EL (cell line): ENCODE results near the gene CD300LG.
"Not testable (repeated sequence)": the region's sequence is repeated elsewhere in the genome, so short reads cannot be mapped to it uniquely, and the experiment has no call there.

ENCODE experiments used
- DNase-seq: peaks from one replicate; pipeline ENCODE4 v3.0.0-alpha.2; 2016

Gene CD300LG

GRCh38 chr17:43881181-43881580 lies 34.2 kb downstream of the CD300LG start:
- no peak for DNase-seq

DNA sequence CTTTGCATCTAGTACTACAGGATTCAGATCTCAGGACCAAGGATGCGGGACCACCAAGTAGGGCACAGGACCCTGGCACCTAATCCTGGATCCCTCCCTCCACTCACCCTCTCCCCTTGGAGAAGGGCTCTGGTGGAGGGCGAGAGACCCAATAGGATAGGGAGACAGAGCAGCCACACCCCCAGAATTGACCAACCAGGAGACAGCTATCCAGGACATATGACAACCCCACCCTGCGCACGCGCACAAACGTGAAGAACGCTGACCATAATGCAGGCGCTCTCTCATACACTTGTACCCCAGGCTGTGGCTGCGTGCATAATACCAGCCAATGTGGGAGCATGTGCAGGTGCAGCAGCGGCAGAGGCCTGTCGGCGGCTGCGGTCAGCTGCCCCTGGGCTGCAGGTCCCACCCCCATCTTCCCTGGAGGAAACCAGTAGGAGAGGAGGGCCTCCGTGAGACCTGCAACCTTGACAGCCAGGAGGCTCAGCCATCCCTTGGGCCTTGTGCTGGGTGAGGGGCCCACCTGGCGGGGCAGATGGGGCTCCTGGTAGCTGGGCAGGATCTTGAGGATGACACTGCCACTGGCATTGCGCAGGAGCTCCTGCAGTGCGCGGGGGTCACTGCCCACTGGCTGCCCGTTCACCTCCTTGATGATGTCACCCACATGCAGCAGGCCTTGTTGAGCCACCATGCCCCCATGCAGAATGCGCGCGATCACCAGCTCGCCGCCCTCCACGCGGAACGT lies 35.0 kb downstream of the CD300LG start:
- no peak for DNase-seq

DNA sequence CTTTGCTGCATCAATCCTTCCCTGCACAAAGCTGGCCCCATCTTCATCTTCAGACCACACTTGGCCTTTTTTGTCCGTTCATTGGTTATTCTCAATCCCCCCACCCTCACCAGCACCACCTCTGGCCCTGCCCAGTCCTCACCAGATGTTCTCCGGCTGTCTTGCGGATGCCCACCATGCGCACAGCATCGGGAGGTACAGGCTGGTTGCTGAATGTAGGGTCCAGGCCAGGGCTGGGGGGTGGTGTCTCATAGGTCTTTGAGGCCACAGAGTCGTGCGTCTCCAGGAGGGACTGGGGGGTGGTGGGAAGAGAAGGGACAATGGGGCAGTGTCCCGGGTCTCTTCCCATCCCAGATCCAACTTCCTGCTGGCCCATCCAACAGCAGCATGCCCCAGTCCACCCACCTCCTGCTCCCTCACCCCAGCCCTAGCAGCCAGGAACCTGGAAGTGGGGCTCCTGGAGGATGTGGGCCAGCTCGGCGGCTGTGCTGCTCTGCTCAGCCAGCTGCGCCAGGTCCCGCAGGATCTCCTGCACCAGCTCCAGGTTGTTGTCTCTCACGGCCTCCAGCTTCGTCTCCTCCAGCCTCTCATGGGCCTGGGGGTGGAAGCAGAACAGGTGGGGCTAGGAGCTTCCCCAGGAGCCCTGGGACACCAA lies 35.9 kb downstream of the CD300LG start:
- DNase-seq, result no peak

DNA sequence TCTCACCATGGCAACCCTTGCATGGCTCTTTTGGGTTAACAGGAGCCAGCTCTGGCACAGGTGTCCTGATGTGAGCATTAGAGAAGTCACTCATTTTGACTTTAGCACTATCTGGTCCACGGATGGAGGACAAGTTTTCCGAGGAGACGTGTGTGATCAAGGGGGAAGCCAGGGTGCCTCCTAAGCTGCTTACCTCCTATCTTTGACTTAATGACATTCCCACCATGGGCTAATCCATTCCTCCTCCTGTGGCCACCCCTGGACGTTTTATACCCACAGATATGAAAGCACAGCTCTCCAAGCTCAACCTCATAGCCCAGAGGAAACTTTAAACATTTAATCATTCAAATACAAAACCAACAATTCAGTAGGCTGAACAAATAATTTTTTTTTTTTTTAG lies 41.6 kb downstream of the CD300LG start:
- DNase-seq, result no peak

GRCh38 chr17:43890240-43890639 lies 43.3 kb downstream of the CD300LG start:
- DNase-seq, result no peak

DNA sequence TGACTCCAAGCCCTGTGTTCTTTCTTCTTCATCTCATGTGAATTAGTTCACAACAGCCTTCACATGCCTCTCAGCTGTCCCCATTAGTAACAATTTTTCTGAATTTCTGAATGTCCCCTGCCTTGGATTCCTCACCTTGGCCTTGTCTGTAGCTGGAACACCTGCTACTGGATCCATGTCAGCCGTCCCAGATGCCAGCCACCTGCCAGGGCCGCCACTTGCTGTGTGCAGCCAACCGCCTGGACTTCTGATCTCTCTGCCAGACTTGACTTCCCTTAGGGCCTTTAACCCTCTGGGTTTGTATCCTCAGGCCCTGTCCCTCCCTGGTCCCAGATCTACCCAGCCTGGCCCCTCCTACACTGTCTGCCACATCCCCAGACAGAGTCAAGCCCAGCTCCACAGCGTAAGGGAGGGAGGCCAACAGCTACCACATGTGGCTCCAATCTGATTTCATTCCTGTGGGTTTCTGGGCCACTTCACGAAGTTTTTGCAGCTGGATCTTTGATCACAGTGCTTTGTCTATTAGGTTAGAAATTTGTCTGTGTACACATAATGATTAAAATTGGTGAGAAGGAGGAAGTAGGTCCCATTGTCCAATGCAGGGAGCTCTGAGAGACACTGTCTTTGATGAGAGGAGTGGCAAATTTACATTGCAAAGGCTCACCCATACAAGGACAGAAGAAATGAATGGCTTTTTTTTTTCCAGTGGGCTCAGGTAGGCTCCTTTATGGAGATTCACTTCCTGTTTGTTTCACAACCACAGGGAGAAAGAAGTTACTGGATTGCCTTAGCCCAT lies 45.1 kb downstream of the CD300LG start:
- DNase-seq, result no peak

DNA sequence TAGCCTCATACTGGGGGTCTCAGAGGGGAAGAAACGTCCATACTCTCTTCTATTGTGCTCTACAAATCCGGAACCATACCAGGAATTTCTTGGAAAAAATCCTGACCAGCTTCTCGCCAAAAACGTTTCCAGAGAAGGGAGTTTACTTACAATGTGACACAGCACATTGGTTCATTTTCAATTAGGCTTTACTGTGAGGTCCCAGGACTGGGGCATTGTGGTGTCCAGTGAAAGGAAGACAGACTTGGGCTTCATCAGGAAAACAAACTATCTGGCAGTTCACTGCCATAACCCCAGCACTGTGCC lies 45.6 kb downstream of the CD300LG start:
- no peak for DNase-seq

DNA sequence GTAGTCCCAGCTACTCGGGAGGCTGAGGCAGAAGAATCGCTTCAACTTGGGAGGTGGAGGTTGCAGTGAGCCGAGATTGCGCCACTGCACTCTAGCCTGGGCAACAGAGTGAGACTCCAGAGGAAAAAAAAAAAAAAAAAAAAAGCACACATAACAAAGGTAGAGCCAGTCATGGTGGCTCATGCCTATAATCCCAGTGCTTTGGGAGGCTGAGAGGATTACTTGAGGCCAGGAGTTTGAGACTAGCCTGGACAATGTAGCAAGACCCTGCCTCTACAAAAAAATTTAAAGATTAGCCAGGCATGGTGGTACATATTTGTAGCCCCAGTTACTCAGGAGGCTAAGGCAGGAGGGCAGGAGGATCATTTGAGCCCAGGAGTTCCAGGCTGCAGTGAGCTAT lies 47.5 kb downstream of the CD300LG start:
- not testable (repeated sequence) for DNase-seq

DNA sequence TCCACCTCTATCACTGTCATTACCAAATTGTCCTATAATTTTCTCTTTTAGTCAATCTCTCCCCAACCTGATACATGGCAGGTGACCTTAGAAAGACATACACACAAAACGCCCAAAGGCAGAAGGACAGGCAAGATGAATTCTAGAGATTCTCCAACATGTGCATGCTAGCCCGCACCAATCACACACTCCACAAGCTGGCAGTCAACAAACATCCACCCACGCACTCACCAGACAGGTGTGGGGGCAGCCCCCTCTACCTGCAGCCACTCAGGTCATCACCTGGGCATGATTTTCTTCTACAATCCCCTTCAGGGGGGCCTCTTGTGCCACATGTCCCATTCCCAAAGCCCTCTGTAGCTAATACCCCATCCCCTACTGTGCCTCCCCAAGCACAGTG lies 50.9 kb downstream of the CD300LG start:
- DNase-seq, result no peak

- no peak for DNase-seq
Observed at GRCh38 chr17:43898446-43898845, 51.5 kb downstream of the CD300LG start.

- DNase-seq, result peak; percentile 87
Observed at GRCh38 chr17:43900183-43900857, 53.3 kb downstream of the CD300LG start.

DNA sequence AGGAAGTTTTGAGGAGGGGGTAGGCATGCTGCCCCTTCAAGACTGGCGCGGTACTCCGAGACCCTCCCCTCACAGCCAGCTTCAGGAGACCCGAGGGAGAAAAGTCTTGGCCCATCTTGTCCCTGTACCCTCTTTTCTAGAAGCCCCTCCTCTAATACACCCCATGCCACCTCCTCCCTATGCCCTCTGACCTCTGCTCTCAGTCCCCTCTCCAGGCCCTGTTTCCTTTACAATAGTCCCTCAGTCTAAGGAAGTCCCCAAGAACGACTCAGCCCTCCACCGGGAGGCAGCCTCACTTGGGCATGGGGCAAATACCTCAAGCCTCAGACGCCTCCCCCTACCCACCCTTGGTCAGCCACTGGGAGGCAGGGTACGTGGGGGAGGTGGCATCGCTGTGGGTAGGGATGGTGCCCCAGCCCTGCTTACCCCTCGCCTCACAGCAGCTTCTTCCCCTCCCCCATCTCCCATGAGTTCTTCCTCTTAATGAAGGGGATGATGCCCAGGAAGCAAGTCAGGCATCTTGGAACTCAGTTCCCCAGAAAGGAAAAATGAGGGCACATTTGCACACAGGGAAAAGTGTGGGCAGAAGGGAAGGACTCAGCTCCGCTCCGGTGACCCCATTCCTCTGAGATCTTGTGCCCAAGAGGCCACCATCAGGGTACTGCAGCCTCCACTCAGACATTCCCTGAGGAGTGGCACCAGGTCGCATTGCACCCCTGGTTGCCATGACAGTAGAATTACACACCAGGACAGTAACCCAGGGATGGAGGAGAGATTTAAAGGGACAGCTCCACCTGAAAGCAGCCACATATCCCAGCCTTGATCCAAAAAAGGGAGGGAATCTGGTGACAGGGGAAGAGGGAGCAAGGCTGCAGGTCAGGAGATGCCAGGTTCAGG lies 54.1 kb downstream of the CD300LG start:
- no peak for DNase-seq

DNA sequence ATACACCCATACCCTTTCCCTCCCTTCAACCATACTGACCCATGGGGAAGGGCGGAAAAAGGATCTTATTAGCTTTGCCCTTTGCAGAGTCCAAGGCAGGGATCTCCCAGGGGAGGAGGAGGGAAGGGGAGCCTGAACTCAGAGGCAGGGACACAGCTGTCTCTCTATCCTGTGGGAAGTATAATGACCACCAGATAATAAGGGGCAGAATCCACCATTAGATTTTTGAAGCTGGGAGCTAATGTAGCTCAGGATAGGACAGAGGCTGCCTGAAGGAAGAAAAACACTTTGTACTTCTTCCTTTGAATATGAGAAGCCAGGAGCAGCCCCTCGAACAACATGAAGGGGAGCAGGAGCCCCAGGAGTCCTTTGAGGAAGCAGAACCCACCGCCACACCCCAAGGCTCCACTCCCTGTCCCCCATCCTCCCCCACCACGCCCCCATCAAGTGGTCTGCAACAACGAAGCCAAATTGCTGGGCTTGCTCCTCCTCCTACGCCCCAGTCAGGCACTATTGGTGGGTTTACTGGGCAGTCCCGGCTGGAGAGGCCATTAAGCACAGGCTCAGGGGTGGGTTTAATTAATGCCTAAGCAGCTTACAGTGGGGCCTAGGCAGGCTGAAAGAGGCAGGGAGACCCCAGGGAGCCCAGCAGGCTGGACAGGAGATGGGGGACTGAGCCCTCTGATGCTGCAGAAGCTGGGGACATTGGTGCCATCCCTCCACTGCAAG lies 55.0 kb downstream of the CD300LG start:
- DNase-seq, result no peak

DNA sequence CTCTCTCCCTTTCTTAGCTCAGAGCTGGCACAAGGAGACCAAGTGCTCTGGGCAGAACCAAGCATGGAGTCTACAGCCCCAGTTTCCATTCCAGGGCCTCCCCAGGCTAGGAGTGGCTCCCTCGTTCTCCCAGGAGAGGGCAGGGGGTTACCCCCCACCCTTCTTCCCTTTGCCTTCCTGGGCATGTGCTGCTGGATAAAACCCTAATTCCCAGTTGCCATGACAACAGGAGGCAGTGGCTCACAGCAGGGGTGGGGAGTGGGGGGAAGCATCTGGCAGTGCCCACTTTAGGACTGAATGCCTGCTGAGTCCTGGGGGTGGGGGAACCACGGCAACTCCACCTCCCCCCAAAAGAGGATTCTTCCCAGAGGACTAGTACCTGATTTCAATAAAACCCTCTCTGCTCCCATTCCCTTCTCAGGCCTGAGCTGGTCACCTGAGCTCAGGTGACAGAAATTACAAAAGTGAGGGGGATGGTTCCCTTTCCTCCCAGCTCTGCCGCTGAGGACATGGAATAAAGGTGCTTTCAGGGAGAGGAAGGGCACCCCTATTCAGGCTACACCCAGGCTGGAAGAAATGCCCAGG lies 58.5 kb downstream of the CD300LG start:
- no peak for DNase-seq

GRCh38 chr17:43905985-43906852 lies 59.2 kb downstream of the CD300LG start:
- DNase-seq, result peak; percentile 72

DNA sequence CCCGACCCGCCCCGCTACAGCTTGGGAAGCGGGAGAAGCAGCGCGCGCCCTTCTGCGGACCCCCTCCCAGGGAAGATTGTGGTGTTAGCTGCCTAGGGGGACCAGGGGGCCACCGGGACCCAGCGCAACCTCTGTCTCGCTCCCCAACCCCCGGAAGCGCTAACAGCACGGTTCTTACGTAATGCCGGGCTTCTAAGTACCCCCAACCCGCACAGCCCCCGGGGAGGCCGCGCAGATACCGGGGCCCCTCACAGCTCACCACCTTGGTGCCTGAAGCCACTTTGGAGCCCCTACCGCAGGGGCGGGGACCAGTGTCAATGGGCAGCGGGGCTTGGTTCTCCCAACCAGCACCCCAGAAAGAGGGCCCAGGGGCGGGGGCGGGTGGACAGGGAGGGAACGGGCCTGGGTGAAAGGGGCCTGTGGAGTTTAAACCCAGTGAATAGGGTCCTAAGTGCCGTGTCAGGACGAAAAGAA lies 60.0 kb downstream of the CD300LG start:
- DNase-seq, result no peak

- peak; percentile 76 for DNase-seq
Observed at GRCh38 chr17:43907425-43907981, 60.5 kb downstream of the CD300LG start, which contains the start of gene MPP2. TSS of gene MPP2 (minus strand) at chr17:43907536. CDS start at chr17:43904460, 3,076 bp downstream.

GRCh38 chr17:43907998-43908721 lies 61.2 kb downstream of the CD300LG start:
- DNase-seq, result peak; percentile 80
